COLO829 (cell line): ENCODE measurements around the gene NEDD9.

Source experiments
- DNase-seq: peaks from one replicate; pipeline ENCODE4 v3.0.0; 2012; ENCODE audit warnings: low spot score

The NEDD9 gene

DNA sequence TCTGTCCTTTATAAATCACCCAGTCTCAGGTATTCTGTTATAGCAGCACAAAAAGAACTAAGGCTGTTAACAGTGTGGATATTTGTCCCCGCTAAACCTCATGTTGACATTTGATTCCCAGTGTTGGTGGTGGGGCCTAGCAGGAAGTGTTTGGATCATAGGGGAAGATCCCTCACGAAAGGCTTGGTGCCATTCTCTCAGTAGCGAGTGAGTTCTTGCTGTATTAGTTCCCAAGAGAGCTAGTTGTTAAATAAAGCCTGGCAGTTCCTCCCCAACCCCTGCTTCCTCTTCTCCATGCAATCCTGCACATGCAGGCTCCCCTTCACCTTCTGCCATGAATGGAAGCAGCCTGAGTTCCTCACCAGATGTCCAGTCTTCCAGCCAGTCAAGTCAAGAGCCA, 91.2 kb downstream of the NEDD9 start:
- no peak for DNase-seq

- DNase-seq = no peak
Measured at GRCh38 chr6:11140056-11140455, 92.4 kb downstream of the NEDD9 start.

DNA sequence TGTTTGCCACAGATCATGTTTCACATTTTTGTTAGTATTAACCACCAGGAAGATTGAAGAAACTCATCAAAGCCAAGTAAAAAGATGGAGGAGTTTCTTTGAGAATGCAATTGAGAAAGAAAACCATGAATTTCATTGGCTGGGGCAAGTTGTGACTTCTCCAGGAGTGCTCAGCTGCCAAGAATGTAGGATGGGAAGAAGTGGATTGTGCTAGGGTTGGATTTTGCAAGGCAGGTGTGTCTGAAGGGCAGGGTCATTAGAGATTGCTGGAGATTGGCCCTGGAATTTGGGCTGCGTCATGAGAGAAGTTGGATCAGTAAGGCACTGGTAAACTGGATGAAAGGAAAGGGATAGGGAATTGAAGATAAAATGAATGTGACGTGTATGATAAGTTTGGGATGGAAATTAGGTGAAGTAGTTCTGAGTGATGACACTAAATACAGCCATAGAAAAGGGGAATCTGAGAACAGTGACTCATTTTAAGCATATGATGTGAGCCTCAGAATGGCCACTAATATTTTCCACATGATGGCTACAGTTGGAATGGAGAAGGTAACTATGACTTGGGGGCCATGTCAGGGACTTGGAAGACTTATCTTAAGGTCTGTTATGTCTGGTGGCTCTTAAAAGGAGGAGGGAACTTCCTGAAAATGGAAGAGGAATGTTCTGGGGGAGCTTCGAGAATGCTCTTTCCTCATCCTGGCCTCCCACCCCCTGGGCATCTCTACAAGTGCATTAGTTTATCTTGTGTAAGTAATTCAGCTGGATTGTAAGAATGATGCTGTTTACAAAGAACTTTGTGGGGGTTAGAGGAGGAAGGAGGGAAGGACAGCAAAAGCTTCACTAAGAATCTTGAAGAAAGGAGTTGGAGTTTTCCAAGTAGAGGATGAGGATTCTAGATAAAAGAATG, 93.2 kb downstream of the NEDD9 start:
- peak; percentile 42 for DNase-seq

DNA sequence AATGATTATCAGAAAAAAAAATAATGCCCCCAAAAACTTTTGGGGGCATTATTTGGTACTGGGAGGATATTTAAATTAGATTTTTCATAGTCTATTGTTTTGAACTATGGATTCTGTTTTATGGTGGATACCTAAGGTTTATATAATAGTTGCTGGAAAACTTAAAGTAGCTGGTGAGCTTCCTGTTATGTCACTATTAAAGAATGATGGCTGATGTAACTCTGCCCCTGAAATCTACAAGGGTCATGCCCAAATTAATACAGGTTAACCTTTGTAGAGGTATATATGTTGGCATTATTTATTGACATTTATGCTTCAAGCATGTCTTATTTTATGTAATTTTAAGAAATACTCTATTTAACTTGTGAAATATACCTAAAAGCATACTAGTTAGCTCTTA, 95.7 kb downstream of the NEDD9 start:
- DNase-seq = no peak
